Amygdala (tissue), 56 donors: Measurements from ENCODE around the gene SLC32A1.

ENCODE experiments used
- DNase-seq, 56 donors: peaks; one replicate each; lab custom pipeline; 2025; lab: John Stamatoyannopoulos, UW

Gene SLC32A1

DNA sequence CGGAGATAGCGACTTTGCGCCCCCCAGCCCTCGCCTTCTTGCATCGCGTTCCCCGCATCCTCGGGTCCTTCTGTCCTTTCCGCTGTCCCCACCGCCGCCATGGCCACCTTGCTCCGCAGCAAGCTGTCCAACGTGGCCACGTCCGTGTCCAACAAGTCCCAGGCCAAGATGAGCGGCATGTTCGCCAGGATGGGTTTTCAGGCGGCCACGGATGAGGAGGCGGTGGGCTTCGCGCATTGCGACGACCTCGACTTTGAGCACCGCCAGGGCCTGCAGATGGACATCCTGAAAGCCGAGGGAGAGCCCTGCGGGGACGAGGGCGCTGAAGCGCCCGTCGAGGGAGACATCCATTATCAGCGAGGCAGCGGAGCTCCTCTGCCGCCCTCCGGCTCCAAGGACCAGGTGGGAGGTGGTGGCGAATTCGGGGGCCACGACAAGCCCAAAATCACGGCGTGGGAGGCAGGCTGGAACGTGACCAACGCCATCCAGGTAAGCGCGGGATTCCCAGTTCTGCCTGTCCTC, 401 bp downstream of the SLC32A1 start:
- DNase-seq: no peak

DNA sequence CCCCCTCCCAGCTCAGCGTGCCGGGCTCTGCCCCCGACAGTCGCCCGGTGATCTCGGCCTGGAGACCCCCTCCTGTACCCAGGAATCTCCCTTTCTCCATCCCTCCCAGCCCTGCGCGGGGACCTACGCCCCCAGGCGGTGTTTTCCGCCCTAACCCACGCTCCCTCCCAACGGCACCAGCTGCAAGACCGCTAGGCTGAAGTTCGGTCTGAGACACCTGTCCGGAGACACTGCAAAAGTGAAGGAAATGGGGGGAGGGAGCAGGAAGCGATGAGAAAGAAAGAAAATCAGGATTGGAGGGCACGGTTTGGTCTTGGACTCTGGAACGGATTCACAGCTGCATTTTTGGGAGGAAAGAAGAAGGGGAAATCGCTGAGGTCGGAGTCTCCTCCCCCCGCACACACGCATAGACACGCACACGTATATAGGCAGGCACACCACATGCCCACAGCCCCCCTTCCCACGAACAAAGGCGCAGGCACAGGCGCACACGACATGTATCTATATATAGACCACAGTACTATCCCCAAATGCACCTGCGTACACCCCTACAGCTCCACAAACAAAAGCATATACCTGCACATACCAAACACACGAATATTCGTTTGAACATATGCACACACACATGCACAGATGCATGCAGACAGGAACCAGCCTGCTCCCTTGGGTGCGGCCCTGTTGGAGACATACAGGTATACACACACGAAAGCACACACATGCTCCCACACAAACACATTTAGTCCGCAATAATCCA, 1.0 kb downstream of the SLC32A1 start:
- DNase-seq: no peak

DNA sequence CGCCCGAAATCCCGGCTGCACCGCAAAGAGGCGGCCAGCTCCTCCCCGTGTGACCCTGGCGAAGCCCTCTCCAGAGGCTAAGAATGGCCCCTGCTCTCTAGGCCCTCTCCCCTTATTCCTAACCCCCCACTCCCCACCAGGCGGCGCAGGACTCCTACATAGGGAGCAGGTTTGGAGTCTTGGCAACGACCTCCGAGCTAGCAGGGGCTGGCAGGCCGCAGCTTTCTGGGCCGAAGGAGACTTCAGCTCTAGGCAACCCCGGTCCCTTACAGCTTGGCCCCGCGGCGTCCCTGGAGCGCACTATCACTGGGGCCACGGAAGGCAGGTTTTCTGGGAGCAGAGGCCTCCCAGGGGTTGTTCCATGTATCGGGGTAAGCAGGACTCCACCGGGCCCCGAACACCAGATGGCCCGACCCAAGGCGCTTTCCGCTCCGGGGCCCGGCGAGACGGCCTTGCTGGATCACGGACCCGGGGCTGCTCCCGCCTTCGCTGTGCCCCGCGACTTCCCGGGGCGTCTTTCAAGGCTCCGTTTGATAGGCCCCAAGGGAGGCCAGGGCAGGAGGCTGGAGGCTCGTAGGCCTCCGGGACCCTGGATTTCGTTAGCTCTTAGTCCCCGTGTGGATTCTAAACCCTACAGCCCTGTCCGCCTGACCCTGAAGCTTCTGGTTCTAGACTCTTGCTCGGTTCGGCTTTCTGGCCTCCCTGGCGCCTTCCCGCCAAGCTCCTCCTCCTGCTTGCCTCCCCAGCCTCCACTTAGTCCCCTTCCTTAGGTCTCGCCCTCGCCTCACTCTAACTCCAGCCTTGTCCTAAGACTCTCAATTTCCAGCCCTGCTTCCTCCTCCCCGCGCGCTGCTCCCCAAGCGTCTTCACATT, 1.9 kb downstream of the SLC32A1 start:
- DNase-seq: peak in 2 of 56 donors; percentile 9 to 13

DNA sequence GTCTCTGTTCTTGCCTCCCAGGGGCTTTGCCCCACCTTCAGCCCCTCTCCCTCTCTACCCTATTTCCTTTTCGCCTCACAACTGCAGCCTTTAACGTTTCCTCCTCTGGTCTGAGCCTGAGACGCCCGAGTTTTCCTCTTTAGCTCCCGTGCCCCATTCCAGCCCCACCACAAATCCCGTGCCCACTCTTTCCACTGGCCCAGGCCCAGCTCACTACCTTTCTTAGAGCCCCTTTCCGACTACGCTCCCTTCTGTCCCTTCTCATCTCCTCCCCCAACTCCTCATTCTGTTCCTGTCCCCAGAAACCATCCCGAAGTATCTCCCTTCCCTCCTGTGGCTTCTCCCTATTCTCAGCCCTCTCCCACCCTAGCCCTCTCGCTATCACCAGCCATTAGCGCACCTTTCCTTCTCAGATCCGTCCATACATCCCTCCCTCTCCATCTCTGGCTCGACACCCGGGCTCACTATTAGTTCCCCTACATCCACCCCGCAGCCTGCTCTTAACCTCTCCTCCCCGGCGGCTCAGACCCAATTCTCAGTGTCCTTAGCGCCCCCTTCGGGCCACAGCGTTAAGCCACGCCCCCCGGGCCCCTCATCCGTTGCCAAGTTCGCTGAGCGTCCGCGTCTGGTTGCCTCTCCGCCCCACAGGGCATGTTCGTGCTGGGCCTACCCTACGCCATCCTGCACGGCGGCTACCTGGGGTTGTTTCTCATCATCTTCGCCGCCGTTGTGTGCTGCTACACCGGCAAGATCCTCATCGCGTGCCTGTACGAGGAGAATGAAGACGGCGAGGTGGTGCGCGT, 2.7 kb downstream of the SLC32A1 start:
- DNase-seq: peak in 17 of 56 donors; percentile 3 to 50 (median 22)

DNA sequence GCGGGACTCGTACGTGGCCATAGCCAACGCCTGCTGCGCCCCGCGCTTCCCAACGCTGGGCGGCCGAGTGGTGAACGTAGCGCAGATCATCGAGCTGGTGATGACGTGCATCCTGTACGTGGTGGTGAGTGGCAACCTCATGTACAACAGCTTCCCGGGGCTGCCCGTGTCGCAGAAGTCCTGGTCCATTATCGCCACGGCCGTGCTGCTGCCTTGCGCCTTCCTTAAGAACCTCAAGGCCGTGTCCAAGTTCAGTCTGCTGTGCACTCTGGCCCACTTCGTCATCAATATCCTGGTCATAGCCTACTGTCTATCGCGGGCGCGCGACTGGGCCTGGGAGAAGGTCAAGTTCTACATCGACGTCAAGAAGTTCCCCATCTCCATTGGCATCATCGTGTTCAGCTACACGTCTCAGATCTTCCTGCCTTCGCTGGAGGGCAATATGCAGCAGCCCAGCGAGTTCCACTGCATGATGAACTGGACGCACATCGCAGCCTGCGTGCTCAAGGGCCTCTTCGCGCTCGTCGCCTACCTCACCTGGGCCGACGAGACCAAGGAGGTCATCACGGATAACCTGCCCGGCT, 3.4 kb downstream of the SLC32A1 start:
- no peak for DNase-seq

DNA sequence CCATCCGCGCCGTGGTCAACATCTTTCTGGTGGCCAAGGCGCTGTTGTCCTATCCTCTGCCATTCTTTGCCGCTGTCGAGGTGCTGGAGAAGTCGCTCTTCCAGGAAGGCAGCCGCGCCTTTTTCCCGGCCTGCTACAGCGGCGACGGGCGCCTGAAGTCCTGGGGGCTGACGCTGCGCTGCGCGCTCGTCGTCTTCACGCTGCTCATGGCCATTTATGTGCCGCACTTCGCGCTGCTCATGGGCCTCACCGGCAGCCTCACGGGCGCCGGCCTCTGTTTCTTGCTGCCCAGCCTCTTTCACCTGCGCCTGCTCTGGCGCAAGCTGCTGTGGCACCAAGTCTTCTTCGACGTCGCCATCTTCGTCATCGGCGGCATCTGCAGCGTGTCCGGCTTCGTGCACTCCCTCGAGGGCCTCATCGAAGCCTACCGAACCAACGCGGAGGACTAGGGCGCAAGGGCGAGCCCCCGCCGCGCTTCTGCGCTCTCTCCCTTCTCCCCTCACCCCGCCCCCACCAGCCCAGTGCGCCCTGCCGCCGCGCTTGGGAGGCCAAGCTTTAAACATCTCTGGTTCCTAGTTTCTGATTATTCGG, 4.0 kb downstream of the SLC32A1 start:
- DNase-seq: no peak

DNA sequence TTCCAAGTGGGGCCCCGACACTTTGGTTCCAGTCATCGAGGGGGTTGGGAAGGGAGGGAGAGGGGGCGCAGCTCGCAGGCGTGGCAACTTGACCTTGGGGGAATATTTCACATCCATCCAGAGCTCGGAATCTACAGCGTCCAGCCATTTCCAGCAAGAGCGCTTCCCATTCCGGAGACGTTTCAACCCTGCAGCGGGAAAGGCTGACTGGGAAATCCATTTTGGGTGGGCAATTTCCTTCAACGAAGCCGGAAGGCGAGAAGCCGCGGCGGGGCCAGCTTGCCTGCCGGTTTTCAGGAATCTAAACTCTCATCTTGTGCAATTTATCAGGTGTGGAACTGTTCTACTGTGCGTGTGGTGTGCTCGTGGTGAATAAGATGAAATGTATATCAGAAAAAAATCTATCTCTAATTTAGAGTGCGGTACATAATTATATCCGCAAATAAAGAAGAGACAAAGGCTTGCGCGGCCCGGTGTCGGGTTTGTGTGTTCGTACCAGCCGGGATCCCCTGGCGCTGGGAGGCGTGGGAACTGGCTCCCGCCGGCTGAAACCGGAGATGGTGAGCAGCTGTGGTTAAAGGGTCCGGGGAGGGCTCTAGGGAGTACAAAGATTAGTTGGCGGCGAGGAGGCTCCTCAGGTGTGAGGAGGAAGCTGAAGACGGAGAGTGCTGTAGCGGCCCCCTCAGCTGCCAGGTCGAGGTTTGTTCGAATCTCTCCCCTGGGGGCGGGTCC, 4.8 kb downstream of the SLC32A1 start:
- DNase-seq: no peak

DNA sequence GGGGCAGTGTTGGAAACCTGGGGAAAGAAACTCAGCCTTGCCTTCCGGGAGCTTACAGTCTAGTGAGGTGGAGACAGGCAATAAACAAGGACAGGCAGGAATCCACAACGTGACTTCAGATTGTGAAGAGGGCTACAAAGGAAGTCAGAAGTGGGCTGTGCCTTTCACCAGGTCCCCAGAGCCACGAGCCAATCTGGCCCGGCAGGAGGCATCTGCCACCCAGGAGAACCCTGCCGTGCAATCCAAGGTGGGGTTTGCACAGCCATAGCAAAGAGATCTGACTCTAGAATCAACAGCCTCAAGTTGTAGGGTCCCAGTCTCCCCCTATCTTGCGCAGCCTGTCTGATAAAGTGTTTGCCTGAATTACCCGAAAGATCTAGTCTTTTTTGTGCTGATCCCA, 5.5 kb downstream of the SLC32A1 start:
- DNase-seq: no peak

DNA sequence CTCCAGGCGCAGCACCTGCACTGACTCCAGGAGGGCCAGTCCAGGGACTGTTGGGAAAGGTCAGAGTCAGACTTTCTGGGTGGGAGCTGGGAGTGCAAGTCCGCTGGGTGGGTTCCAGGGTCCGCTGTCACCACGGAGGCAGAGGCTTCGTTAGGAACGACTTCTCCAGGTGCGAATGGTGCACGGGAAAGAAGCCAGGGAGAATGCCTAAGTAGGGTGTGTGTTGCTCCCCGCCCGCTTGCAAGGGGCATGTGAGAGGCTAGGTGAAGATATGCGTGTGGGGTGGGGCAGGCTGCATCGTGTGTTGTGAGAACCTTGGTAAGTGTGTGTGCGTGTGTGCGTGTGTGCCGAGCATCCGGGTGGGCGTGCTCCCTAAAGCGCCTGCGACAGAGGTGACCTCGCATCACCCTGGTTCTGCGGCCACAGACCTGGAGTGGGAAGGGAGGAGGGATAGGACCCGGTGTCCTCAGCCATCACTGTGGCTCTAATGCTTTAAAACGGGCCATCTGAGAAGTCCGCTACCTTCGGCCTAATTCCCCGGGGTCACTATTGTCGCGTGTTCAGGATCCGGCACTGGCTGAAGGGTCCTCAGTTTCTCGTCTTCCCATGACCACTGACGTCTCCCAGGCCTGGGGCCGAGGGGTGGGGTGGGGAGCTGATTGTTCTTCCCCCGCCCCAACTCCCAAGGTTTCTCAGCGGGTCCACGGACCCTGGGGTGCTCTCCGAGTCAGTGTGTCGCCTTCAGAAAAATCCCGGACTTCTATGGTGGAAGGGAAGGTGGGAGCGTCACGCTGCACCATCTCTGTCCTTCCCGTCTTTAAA, 6.1 kb downstream of the SLC32A1 start:
- no peak for DNase-seq

DNA sequence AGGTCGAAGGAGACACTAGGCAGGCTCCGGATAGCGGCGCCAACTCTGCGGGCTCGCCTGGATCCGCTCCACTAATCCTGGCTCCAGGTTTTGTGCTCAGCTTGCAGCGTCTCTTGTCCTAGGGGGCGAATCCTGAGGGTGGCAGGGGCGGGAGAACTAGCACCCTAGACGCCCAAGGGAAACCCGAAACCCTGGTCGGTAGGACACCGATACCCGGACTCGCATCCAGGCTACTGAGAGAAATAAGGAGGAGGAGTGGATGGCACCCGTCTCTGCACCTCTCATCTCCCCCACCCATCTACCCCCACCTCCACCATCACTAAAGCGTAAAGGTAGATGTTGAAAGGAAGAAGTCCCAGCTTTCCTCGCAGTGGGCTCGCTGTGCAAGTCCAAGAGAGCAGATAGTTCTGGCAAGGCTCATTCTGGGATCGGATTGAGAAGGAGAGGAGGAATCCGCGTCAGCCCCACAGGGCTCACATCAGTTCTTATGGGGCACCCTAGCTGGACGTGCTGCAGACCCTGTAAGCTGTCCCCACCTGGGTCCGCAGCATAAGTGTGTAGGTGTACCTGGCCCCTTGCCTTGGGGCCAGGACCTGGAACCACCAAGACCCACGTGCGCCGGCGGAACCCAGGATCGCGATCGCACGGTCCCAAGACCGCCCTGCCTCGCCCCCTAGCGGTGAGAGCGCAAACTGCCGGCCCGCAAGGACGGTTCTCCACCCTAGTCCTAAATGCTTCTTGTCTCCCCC, 6.9 kb downstream of the SLC32A1 start:
- DNase-seq: peak in 38 of 56 donors; percentile 6 to 81 (median 36)

DNA sequence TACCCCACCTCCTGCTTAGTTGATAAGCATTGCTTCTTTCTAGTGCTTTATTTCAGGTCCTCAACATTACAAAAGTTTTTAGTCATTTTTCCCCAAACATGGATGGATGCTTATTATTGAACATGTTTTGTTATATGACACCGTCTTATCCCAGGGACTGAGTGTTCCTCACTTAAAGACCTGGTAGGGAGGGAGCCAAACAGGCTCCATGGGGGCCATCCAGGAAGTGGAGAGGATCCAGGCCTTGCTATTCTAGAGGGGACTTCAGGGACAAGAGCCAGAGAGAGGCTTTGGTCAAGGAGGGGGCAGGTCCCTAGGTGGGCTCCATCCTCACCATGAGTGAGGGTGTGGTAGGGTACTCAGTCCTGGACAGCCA, 7.4 kb downstream of the SLC32A1 start:
- no peak for DNase-seq

DNA sequence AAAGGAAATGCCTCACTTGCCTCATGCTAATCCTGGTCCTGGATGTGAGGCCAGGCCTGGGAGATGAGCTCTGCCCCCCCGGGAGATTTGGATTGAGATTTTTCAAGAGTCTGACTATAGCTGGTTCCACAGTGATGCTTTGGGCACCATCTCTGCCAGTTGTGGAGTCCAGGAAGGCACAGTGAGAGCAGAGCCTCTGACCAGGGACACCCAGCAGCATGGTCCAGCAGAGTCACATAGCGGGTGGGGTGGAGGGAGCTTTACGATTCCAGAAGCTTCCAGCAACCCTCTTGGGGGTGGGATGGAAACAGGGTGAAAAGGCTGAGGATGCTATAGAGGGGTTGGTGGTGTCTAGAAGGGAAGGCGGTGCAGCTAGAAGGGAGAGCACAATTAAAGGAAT, 8.7 kb downstream of the SLC32A1 start:
- no peak for DNase-seq

DNA sequence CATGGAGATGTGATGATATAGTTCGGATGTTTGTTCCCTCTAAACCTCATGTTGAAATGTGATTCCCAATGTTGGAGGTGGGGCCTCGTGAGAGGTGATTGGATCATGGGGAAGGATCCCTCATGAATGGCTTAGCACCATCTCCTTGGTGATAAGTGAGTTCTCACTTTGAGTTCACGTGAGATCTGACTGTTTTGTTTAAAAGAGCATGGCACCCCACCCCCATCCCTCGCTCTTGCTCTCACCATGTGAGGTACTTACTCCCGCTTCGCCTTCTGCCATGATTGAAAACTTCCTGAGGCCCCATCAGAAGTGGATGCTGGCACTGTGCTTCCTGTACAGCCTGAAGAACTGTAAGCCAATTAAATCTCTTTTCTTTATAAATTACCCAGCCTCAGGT, 10.9 kb downstream of the SLC32A1 start:
- DNase-seq: no peak

DNA sequence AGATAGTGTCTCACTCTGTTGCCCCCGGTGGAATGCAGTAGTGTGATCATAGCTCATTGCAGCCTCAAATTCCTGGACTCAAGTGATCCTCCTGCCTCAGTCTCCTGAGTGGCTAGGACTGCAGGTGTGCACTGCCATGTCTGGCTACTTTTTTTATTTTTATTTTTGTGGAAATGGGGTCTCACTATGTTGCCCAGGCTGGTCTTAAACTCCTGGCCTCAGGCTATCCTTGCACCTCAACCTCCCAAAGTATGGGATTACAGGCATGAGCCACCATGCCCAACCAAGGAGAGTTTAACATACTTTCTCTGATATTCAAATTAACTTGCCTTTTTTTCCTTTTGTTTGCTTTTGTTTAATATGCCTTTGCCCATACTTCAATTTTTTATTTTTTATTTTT, 13.6 kb downstream of the SLC32A1 start:
- no peak for DNase-seq

DNA sequence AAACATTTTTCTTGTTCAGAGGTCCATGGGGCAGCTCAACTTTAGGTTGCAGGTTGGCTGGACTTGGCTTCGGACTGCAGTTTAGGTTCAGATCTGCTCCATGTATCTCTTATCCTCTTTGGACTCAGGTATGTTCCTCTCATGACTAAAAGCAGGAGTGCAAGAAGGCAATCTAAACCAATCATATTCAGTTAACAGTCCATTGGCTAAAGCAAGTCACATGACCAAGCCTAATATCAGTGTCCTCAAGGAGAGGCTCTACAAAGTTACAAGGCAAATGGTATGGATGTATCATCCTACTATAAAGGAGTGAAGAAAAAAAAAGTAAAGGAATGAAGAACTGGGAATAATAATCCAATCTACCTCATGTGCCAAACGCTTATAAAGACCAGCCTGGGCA, 21.5 kb downstream of the SLC32A1 start:
- DNase-seq: no peak

DNA sequence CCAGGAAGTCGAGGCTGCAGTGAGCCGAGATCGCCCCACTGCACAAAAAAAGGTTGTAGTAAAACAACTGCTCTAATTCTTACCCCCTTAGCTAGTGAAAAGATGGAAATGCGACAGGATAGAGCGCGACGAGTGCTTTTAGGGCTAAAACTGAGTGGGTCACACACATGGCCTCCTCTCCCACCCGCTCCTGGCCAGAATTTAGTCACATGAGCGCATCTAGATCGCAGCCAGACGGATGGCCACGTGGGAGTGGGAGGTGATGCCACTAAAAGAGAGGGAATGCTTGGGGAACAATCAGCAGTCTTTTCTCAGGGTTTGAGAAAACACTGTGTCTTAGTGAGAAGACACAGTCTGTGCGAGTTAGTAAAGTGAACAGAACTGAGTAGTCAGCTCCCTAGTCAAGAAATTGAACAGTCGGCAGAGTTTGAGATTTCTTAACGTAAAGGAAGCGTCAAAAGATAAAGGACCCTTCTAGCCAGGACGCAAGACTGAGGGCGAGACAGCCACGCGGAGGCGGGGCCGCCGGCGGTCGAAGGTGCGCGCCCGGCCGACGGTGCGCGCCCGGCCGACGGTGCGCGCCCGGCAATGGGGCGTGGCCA, 23.3 kb downstream of the SLC32A1 start:
- DNase-seq: peak in 1 of 56 donors; percentile 48
